Measurements from ENCODE around the gene FAM107A.

DNA sequence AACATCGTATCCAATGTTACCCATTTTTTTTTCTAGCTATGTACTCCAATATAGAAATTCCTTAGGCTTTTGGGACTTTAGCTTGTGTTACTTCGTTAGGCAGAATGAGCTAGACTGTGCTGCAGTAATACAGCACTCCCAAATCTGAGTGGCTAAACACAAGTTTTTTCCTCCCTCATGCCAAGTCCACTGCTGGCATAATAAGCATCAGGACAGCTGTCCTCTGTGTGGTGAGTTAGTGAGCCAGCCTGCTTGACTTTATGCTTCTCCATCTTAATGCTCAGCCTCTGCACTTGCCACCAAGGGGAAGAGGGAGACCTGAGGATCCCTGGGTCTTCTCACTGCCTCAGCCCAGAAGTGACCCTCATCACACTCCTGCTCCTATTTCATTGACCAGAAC, 22.0 kb downstream of the FAM107A start:
- TF ChIP-seq CTCF (IDR thresholded peaks at IDR 0.05) (no peak), POLR2A (IDR thresholded peaks at IDR 0.05) (no peak)
